NCI-H1694 (cell line): ENCODE results near the gene PCSK5.

ENCODE experiments used
- DNase-seq: peaks from one replicate; lab custom pipeline; 2025; lab: John Stamatoyannopoulos, UW

The PCSK5 gene

GRCh38 chr9:76138360-76138759, 247.9 kb downstream of the PCSK5 start:
- no peak for DNase-seq

- DNase-seq = no peak
Observed at GRCh38 chr9:76143834-76144233, 253.4 kb downstream of the PCSK5 start.

- no peak for DNase-seq
Observed at GRCh38 chr9:76150013-76150412, 259.5 kb downstream of the PCSK5 start.

- DNase-seq = no peak
Observed at GRCh38 chr9:76151267-76151666, 260.8 kb downstream of the PCSK5 start.

- no peak for DNase-seq
Observed at GRCh38 chr9:76153339-76153738, 262.9 kb downstream of the PCSK5 start.

- no peak for DNase-seq
Observed at GRCh38 chr9:76153902-76154629, 263.6 kb downstream of the PCSK5 start.

GRCh38 chr9:76155361-76155760, 264.9 kb downstream of the PCSK5 start:
- DNase-seq = no peak

GRCh38 chr9:76158713-76159112, 268.2 kb downstream of the PCSK5 start:
- no peak for DNase-seq

- no peak for DNase-seq
Observed at GRCh38 chr9:76159293-76159926, 268.9 kb downstream of the PCSK5 start.

- DNase-seq = no peak
Observed at GRCh38 chr9:76161106-76161505, 270.6 kb downstream of the PCSK5 start.

GRCh38 chr9:76161541-76161940, 271.1 kb downstream of the PCSK5 start:
- no peak for DNase-seq

GRCh38 chr9:76162086-76162730, 271.7 kb downstream of the PCSK5 start:
- DNase-seq = no peak

- DNase-seq = no peak
Observed at GRCh38 chr9:76162751-76163500, 272.5 kb downstream of the PCSK5 start.

- no peak for DNase-seq
Observed at GRCh38 chr9:76166526-76166925, 276.1 kb downstream of the PCSK5 start.

- no peak for DNase-seq
Observed at GRCh38 chr9:76176171-76176570, 285.7 kb downstream of the PCSK5 start.

- DNase-seq = no peak
Observed at GRCh38 chr9:76177931-76178330, 287.5 kb downstream of the PCSK5 start.

GRCh38 chr9:76180541-76180940, 290.1 kb downstream of the PCSK5 start:
- DNase-seq = no peak

GRCh38 chr9:76181020-76181641, 290.7 kb downstream of the PCSK5 start:
- no peak for DNase-seq

- no peak for DNase-seq
Observed at GRCh38 chr9:76181781-76182180, 291.3 kb downstream of the PCSK5 start.

- DNase-seq = no peak
Observed at GRCh38 chr9:76185432-76185831, 295.0 kb downstream of the PCSK5 start.

GRCh38 chr9:76188286-76188685, 297.8 kb downstream of the PCSK5 start:
- DNase-seq = no peak

- DNase-seq = no peak
Observed at GRCh38 chr9:76188905-76189304, 298.4 kb downstream of the PCSK5 start.
